ENCODE results near the gene TNRC18. TPM values are rescaled to one million over a fixed set of nuclear protein-coding genes. Genes with fewer than 3 reads are reported as not detected.

TNRC18 gene, protein sequence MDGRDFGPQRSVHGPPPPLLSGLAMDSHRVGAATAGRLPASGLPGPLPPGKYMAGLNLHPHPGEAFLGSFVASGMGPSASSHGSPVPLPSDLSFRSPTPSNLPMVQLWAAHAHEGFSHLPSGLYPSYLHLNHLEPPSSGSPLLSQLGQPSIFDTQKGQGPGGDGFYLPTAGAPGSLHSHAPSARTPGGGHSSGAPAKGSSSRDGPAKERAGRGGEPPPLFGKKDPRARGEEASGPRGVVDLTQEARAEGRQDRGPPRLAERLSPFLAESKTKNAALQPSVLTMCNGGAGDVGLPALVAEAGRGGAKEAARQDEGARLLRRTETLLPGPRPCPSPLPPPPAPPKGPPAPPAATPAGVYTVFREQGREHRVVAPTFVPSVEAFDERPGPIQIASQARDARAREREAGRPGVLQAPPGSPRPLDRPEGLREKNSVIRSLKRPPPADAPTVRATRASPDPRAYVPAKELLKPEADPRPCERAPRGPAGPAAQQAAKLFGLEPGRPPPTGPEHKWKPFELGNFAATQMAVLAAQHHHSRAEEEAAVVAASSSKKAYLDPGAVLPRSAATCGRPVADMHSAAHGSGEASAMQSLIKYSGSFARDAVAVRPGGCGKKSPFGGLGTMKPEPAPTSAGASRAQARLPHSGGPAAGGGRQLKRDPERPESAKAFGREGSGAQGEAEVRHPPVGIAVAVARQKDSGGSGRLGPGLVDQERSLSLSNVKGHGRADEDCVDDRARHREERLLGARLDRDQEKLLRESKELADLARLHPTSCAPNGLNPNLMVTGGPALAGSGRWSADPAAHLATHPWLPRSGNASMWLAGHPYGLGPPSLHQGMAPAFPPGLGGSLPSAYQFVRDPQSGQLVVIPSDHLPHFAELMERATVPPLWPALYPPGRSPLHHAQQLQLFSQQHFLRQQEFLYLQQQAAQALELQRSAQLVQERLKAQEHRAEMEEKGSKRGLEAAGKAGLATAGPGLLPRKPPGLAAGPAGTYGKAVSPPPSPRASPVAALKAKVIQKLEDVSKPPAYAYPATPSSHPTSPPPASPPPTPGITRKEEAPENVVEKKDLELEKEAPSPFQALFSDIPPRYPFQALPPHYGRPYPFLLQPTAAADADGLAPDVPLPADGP (N-terminal part only)
- 21.8 and 24.6 TPM in 2 replicates for total RNA-seq

DNA sequence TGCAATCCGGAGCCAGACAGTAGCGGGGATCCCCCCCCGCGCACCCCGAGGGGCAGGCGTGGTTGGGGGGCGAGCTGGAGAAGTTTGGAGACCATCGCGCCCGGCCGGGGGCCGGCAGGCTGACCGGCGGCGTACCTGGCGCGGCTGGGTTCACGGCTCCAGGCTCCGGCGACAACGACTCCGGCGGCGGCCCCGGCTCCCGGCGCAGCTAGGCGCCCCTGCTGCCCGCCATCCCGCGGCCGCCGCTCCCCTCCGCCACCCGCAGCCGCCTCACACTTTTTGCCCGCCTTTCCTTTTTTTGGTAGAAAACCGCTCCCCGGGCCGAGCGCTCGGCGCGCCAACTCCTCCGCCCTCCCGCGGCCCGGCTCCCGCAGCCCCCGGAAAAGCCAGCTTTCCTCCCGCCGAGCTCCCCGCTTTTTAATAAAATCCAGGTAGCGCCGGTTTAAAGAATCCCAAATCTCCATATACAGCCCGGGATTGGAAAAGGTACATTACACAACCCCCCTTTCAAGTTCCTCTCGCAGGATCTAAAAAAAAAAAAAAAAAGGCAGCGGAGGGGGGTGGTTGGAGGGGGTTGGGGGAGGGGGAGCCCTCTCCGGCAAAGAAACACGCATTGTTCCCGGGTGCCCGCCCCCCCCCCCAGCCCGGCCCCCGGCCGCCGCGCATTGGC, at the start of gene TNRC18:
TSS of gene TNRC18 (minus strand) at position 529 of the 670 bp plus-strand sequence. CDS start 2,588 bp downstream, outside the sequence.

DNA sequence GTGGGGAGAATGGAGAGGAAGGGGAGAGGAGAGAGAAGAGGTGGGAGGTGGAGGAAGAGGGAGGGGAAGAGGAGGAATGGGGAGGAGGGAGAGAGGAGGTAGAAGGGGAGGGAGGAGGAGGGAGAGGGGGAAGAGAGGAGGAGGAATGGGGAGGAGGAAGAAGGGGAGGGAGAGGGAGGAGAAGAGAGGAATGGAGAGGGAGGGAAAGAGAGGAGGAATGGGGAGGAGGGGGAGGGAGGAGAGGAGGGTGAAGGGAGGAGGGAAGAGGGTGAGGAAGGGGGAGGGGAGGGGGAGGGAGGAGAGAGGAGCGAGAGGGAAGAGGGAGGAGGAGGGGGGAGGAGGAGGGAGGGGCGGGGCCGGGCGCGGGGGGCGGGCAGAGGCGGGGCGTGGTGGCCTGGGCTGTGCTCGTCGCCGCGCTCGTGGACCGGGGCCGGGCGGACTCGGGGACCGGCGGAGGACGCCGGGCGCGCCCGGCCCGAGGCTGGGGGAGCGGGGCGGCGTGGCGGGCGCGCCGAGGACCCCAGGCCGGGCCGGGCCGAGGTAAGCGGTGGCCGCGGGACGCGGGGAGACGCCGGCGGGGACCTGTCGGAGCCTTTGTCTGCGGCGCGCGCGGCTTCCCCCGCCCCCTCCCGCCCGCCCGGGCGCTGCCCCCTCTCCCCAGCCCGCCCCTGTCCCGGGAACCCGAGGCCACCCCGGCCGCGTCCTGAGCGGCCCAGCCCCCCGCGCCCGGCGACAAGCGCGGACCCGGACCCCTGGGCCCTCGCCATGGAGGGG, 140.9 kb downstream of the TNRC18 start, which contains the start of gene SLC29A4:
TSS of gene SLC29A4 (plus strand) at position 401 of the 774 bp plus-strand sequence. CDS start 4,874 bp downstream, outside the sequence.

Other genes with a start within 250 kb of the TNRC18 start
- 57.8 and 58.2 TPM in 2 replicates for gene WIPI2, start 233.6 kb downstream of the TNRC18 start, total RNA-seq
- gene SLC29A4, start 140.9 kb downstream of the TNRC18 start, total RNA-seq: 0.46 and 2.6 TPM in 2 replicates
- gene FBXL18, start 90.0 kb upstream of the TNRC18 start, total RNA-seq: 7.6 and 8.8 TPM in 2 replicates
- 2,870 and 4,090 TPM in 2 replicates for gene ACTB, start 106.8 kb upstream of the TNRC18 start, total RNA-seq
- gene FSCN1, start 169.0 kb upstream of the TNRC18 start, total RNA-seq: 308 and 317 TPM in 2 replicates

All from epithelial cell of umbilical artery (primary cell).